Superior temporal gyrus (tissue), 1 donor: ENCODE results near the gene FBXO2.
"Not testable (repeated sequence)": the region's sequence is repeated elsewhere in the genome, so short reads cannot be mapped to it uniquely, and the experiment has no call there.

Source experiments
- DNase-seq: peaks from one replicate; pipeline ENCODE4 v3.0.0-alpha.2; 2016; ENCODE audit errors: extremely low spot score

Gene FBXO2

GRCh38 chr1:11629184-11630016, 24.8 kb downstream of the FBXO2 start:
- DNase-seq, result no peak

- DNase-seq, result no peak
Measured at GRCh38 chr1:11628767-11629166, 25.5 kb downstream of the FBXO2 start.

- no peak for DNase-seq
Measured at GRCh38 chr1:11626551-11626950, 27.7 kb downstream of the FBXO2 start.

- no peak for DNase-seq
Measured at GRCh38 chr1:11623702-11624101, 30.5 kb downstream of the FBXO2 start.

GRCh38 chr1:11622398-11622797, 31.8 kb downstream of the FBXO2 start:
- no peak for DNase-seq

GRCh38 chr1:11620924-11621323, 33.3 kb downstream of the FBXO2 start:
- DNase-seq, result no peak

- DNase-seq, result no peak
Measured at GRCh38 chr1:11620405-11620804, 33.8 kb downstream of the FBXO2 start.

- DNase-seq, result no peak
Measured at GRCh38 chr1:11617741-11618140, 36.5 kb downstream of the FBXO2 start.

- no peak for DNase-seq
Measured at GRCh38 chr1:11617314-11617713, 36.9 kb downstream of the FBXO2 start.

GRCh38 chr1:11616766-11617165, 37.5 kb downstream of the FBXO2 start:
- DNase-seq, result no peak

GRCh38 chr1:11615090-11615489, 39.1 kb downstream of the FBXO2 start:
- no peak for DNase-seq

- no peak for DNase-seq
Measured at GRCh38 chr1:11613347-11613746, 40.9 kb downstream of the FBXO2 start.

- DNase-seq, result no peak
Measured at GRCh38 chr1:11611638-11612327, 42.4 kb downstream of the FBXO2 start.

- DNase-seq, result no peak
Measured at GRCh38 chr1:11610629-11611180, 43.5 kb downstream of the FBXO2 start.

GRCh38 chr1:11609378-11609777, 44.9 kb downstream of the FBXO2 start:
- not testable (repeated sequence) for DNase-seq

- not testable (repeated sequence) for DNase-seq
Measured at GRCh38 chr1:11608596-11609130, 45.6 kb downstream of the FBXO2 start.

GRCh38 chr1:11606775-11607174, 47.5 kb downstream of the FBXO2 start:
- no peak for DNase-seq

- no peak for DNase-seq
Measured at GRCh38 chr1:11602981-11603380, 51.2 kb downstream of the FBXO2 start.

GRCh38 chr1:11602424-11602823, 51.8 kb downstream of the FBXO2 start:
- DNase-seq, result no peak

- no peak for DNase-seq
Measured at GRCh38 chr1:11600836-11601235, 53.4 kb downstream of the FBXO2 start.

- no peak for DNase-seq
Measured at GRCh38 chr1:11599891-11600576, 54.2 kb downstream of the FBXO2 start.

GRCh38 chr1:11598461-11598860, 55.8 kb downstream of the FBXO2 start:
- DNase-seq, result no peak
